Muscle of leg (tissue), 11 donors: Measurements from ENCODE around the gene STAC. TPM values are rescaled to one million over a fixed set of nuclear protein-coding genes. Genes with fewer than 3 reads are reported as not detected.
"Not testable (repeated sequence)": the region's sequence is repeated elsewhere in the genome, so short reads cannot be mapped to it uniquely, and the experiment has no call there.

Experiments
- DNase-seq: peaks from one replicate; pipeline ENCODE4 v3.0.0; 2013
- H3K27ac ChIP-seq: one replicate; pipeline ENCODE4 v1.5.1; 2013; ENCODE audit warnings: mild to moderate bottlenecking, low read length, control low read depth
- H3K27me3 ChIP-seq: one replicate; pipeline ENCODE4 v1.6.1; 2013; ENCODE audit warnings: low read length; ENCODE audit not compliant: control insufficient read depth, insufficient read depth
- H3K36me3 ChIP-seq: one replicate; pipeline ENCODE4 v1.6.1; 2013; ENCODE audit warnings: low read length; ENCODE audit not compliant: control insufficient read depth, insufficient read depth
- H3K4me1 ChIP-seq: one replicate; pipeline ENCODE4 v1.6.1; 2013; ENCODE audit warnings: low read length; ENCODE audit not compliant: control insufficient read depth, insufficient read depth
- H3K4me3 ChIP-seq: one replicate; pipeline ENCODE4 v1.5.1; 2013; ENCODE audit warnings: low read length, control low read depth
- H3K9me3 ChIP-seq: replicated peaks from 2 replicates; pipeline ENCODE4 v1.6.1; 2013; ENCODE audit warnings: low read depth, low read length; ENCODE audit not compliant: control insufficient read depth
- WGBS: methylation state at CpG from one replicate; pipeline ENCODE4 v1.1.5; 2013; ENCODE audit warnings: missing lambda C conversion rate; ENCODE audit not compliant: insufficient coverage; 5-methylcytosine and 5-hydroxymethylcytosine counted together
- polyA plus RNA-seq, 8 donors: library from polyadenylated mRNA; unstranded; fragments of 120-200 nt; gene quantifications; one replicate each; pipeline versions ENCODE4 v1.2.1 to v1.2.3, GENCODE V29; 2013; ENCODE audit warnings: inconsistent platforms in 1 of 8, low replicate concordance in 1 of 8; ENCODE audit not compliant: insufficient read length in 8 of 8, insufficient read depth in 1 of 8
- total RNA-seq: library from RNA; stranded (reverse); fragments of 120-200 nt; gene quantifications from one replicate; pipeline ENCODE4 v1.2.4, GENCODE V29; 2013

Gene STAC
- total and polyA plus RNA-seq, 9 donors, result 29.9 to 73.5 (median 44.4) TPM

DNA sequence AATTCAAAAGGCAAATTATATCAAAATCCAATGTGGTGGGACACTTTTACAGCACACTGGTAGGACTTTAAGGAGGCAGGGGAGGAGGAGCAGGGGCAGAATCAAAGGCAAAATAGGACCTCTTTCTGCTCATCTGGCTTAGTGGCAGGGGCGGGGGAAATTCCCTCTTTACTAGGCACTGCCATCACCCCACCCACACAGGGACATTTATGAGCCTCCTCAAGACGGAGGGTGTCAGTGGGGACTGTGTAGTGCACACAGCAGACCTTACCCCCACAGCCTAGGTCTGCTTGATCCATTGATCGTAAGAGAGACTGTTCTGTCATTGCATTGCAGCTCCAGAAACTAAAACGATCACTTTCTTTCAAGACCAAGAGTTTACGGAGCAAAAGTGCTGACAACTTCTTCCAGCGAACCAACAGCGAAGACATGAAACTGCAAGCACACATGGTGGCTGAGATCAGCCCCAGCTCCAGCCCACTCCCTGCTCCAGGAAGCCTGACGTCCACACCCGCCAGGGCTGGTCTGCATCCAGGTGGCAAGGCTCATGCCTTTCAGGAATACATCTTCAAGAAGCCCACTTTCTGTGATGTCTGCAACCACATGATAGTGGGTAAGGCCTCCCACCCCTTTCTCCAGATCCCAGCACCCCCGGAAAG, 62.9 kb downstream of the STAC start:
- H3K27me3 ChIP-seq, result no peaks in the 10 kb centered on the region
- peaks cover 7% of the 10 kb centered on the region for H3K36me3 ChIP-seq
- 80% methylated on average over 7 of the region's 10 CpGs for WGBS
- H3K4me3 ChIP-seq, result no peak overlapping the region
- no peak overlapping the region for H3K27ac ChIP-seq
- DNase-seq, result no peak
- peaks cover 3% of the 10 kb centered on the region for H3K4me1 ChIP-seq
- H3K9me3 ChIP-seq, result no peaks in the 10 kb centered on the region

DNA sequence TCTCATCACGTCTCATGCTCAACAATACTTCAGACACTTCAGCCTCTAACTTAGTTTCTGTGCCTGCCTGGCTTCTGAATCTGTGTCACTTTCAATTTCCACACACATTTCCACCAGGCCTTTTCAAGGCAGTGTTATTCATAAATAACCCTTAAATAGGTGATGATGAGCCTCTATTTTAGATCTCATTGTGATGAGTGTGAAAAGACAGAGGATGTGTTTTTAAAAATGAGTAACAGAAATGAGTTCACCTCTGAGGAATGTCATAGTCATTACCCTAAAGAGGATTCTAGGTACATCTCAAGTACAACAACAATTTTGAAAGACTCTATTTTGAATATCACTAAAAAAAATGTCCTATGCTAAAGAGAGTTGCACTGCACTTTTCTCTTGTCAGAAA, 64.6 kb downstream of the STAC start:
- peaks cover 3% of the 10 kb centered on the region for H3K4me1 ChIP-seq
- H3K36me3 ChIP-seq, result peaks cover 7% of the 10 kb centered on the region
- no peak for DNase-seq
- H3K27me3 ChIP-seq, result no peaks in the 10 kb centered on the region
- no peaks in the 10 kb centered on the region for H3K9me3 ChIP-seq
- H3K4me3 ChIP-seq, result no peak overlapping the region
- WGBS, result 67% methylated on average over 1 of the region's 1 CpG
- no peak overlapping the region for H3K27ac ChIP-seq

DNA sequence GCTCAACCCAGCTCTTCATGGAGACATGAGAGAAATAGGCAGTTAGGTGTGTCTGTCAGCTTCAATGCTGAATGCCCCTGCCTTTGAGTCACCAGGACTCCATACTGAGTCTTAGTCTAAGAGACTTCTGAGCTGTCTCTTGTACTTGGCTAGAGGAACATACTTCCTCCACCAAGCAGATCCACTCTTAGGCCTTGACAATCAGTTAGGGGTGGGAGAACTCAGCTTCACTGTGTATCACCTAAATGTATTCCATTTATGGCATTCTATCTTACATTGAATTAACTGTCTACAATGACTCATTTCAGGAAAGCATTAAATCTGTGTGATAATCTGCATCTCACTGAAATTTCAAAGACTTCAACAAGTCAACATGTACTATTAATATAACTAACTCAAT, 66.0 kb downstream of the STAC start:
- no peaks in the 10 kb centered on the region for H3K27me3 ChIP-seq
- H3K36me3 ChIP-seq, result peaks cover 7% of the 10 kb centered on the region
- H3K4me1 ChIP-seq, result peaks cover 3% of the 10 kb centered on the region
- no peak for DNase-seq
- peak overlapping the region; percentile 9 for H3K27ac ChIP-seq
- no peaks in the 10 kb centered on the region for H3K9me3 ChIP-seq
- no peak overlapping the region for H3K4me3 ChIP-seq

- Histone ChIP-seq H3K9me3 (no peaks in the 10 kb centered on the region), H3K4me1 (peaks cover 3% of the 10 kb centered on the region), H3K27me3 (no peaks in the 10 kb centered on the region), H3K4me3 (no peak overlapping the region), H3K36me3 (peaks cover 7% of the 10 kb centered on the region), H3K27ac (no peak overlapping the region)
- no CpG with 5 or more reads among the region's 2 CpGs for WGBS
- no peak for DNase-seq
Observed at GRCh38 chr3:36447061-36447460, 66.8 kb downstream of the STAC start.

DNA sequence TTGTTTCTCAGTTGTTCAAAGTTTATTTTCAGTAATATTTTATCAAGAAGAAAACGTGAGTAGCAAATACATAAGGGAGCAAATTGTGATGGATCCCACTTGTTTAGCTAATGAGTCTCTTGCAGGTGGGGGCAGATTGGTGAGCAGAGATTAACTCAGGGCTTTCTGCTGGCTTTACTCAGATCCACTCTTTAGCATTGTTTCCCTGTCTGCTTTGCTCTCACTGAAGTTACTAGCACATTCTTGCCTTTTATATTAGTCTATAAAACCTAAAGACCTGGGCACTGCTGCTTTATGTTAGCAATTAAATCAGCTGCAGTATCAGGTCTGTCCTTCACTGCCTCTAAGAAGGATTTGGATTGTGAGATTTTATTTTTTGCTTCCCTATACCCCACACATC, 71.5 kb downstream of the STAC start:
- H3K27ac ChIP-seq, result no peak overlapping the region
- no peaks in the 10 kb centered on the region for H3K9me3 ChIP-seq
- no peak for DNase-seq
- WGBS, result no CpG with 5 or more reads among the region's 1 CpG
- H3K4me1 ChIP-seq, result no peaks in the 10 kb centered on the region
- H3K36me3 ChIP-seq, result peaks cover 8% of the 10 kb centered on the region
- no peaks in the 10 kb centered on the region for H3K27me3 ChIP-seq
- H3K4me3 ChIP-seq, result no peak overlapping the region

GRCh38 chr3:36453213-36453612, 72.9 kb downstream of the STAC start:
- H3K9me3 ChIP-seq, H3K27ac ChIP-seq, H3K4me3 ChIP-seq, H3K4me1 ChIP-seq, H3K27me3 ChIP-seq, DNase-seq, H3K36me3 ChIP-seq: not testable (repeated sequence)
- WGBS, result 86% methylated on average over 24 of the region's 30 CpGs

GRCh38 chr3:36453896-36454295, 73.6 kb downstream of the STAC start:
- 95% methylated on average over 4 of the region's 6 CpGs for WGBS
- not testable (repeated sequence) for H3K9me3 ChIP-seq, H3K27ac ChIP-seq, H3K4me1 ChIP-seq, H3K4me3 ChIP-seq, H3K27me3 ChIP-seq, H3K36me3 ChIP-seq, DNase-seq

- Histone ChIP-seq H3K36me3 (peaks cover 8% of the 10 kb centered on the region), H3K27ac (no peak overlapping the region), H3K27me3 (no peaks in the 10 kb centered on the region), H3K4me1 (peaks cover 2% of the 10 kb centered on the region), H3K4me3 (no peak overlapping the region), H3K9me3 (no peaks in the 10 kb centered on the region)
- DNase-seq, result no peak
- WGBS, result no CpG with 5 or more reads among the region's 2 CpGs
Observed at GRCh38 chr3:36455406-36455805, 75.1 kb downstream of the STAC start.

DNA sequence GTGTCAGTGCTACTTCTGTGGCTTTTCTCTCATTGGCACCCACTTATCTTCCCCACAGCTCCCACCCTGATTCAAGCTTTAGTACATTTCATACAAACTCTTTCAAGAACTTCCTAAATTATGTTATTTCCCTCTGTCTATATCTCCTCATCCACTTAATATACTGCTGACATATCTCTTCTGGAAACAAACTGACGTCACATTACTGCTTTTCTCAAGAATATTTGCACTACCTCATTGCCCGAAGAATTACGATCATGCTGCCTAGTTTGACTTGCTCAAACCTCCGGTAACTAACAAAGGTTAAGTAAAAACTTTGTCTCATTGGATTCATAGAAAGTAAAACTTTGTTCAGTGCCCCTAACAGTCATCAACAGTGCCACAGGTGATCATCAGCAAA, 76.5 kb downstream of the STAC start:
- Histone ChIP-seq H3K9me3 (no peaks in the 10 kb centered on the region), H3K4me3 (no peak overlapping the region), H3K27ac (no peak overlapping the region), H3K4me1 (peaks cover 2% of the 10 kb centered on the region), H3K36me3 (peaks cover 8% of the 10 kb centered on the region), H3K27me3 (no peaks in the 10 kb centered on the region)
- 100% methylated on average over 1 of the region's 4 CpGs for WGBS
- DNase-seq, result no peak

GRCh38 chr3:36457667-36458066, 77.4 kb downstream of the STAC start:
- DNase-seq, result no peak
- WGBS, result no CpG with 5 or more reads among the region's 5 CpGs
- Histone ChIP-seq H3K9me3 (no peaks in the 10 kb centered on the region), H3K27ac (no peak overlapping the region), H3K27me3 (no peaks in the 10 kb centered on the region), H3K36me3 (peaks cover 6% of the 10 kb centered on the region), H3K4me1 (peaks cover 2% of the 10 kb centered on the region), H3K4me3 (no peak overlapping the region)

GRCh38 chr3:36459177-36459576, 78.9 kb downstream of the STAC start:
- peaks cover 4% of the 10 kb centered on the region for H3K36me3 ChIP-seq
- peaks cover 2% of the 10 kb centered on the region for H3K4me1 ChIP-seq
- H3K9me3 ChIP-seq, result no peaks in the 10 kb centered on the region
- DNase-seq, result no peak
- H3K27ac ChIP-seq, result no peak overlapping the region
- H3K27me3 ChIP-seq, result no peaks in the 10 kb centered on the region
- no peak overlapping the region for H3K4me3 ChIP-seq
